Body of pancreas (tissue), 4 donors: ENCODE measurements around the gene ZCCHC17.

Source experiments
- POLR2A ChIP-seq, 3 donors: fragments of 450-650 bp; IDR thresholded peaks; one replicate each; pipeline ENCODE4 v1.6.1; 2016; ENCODE audit warnings: antibody characterized with exemption in 3 of 3, mild to moderate bottlenecking in 2 of 3
- TF ChIP-seq, protein P1 (sequence below), 7 experiments: fragments of 450-650 bp in 4 of 7; fragments of 200-600 bp in 3 of 7; sonication (generic) in 3 of 7; IDR thresholded peaks; one replicate each; pipeline ENCODE4 v1.5.1; 2016 to 2019; ENCODE audit warnings: antibody characterized with exemption in 7 of 7

DNA sequence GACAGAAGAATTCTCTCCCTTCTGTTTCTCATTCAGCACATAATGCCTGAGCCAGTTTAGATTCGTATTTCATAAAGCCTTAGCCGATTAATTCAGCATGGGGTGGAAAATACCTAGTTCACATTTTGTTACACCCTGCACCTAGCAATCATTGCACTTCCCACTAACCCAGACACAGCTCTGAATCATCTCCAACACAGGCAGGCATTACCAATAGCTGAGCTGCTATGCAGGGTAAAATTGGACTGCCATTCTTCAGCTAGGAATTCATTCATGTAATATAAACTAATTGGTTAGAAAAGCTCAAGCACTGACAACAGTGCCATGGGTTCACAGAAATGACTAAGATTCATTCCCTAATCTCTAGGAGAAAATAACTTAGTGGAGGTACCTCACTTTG lies 30.3 kb upstream of the ZCCHC17 start:
- TF ChIP-seq, protein P1, sequence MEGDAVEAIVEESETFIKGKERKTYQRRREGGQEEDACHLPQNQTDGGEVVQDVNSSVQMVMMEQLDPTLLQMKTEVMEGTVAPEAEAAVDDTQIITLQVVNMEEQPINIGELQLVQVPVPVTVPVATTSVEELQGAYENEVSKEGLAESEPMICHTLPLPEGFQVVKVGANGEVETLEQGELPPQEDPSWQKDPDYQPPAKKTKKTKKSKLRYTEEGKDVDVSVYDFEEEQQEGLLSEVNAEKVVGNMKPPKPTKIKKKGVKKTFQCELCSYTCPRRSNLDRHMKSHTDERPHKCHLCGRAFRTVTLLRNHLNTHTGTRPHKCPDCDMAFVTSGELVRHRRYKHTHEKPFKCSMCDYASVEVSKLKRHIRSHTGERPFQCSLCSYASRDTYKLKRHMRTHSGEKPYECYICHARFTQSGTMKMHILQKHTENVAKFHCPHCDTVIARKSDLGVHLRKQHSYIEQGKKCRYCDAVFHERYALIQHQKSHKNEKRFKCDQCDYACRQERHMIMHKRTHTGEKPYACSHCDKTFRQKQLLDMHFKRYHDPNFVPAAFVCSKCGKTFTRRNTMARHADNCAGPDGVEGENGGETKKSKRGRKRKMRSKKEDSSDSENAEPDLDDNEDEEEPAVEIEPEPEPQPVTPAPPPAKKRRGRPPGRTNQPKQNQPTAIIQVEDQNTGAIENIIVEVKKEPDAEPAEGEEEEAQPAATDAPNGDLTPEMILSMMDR (IDR thresholded peaks at IDR 0.05) = no peak
- TF ChIP-seq POLR2A (IDR thresholded peaks at IDR 0.05) = no peak
